ENCODE data around the gene ARHGAP45.
A peak's percentile ranks its signal among the peaks of the same experiment; 100 is the strongest.

ARHGAP45 gene

GRCh38 chr19:1040476-1041271 is 26.3 kb upstream of the ARHGAP45 start:
- H3K4me3 ChIP-seq (ENCODE audit: low read depth, low read length): peak overlapping the region; percentile 67
- no peak overlapping the region for H3K27ac ChIP-seq (ENCODE audit: low read depth, low read length)
- peaks cover 28% of the 10 kb centered on the region for H3K36me3 ChIP-seq (ENCODE audit: control insufficient read depth, insufficient read depth, low read length)
- H3K27me3 ChIP-seq (ENCODE audit: control insufficient read depth, insufficient read depth, low read length): no peaks in the 10 kb centered on the region
- H3K4me1 ChIP-seq (ENCODE audit: control insufficient read depth, insufficient read depth, low read length): peaks cover 9% of the 10 kb centered on the region; the same call in 1 of the 2 replicates
- peak overlapping the region; percentile 48 for H3K9ac ChIP-seq (ENCODE audit: low read length)
- H3K9me3 ChIP-seq (ENCODE audit: control insufficient read depth, insufficient read depth, low read depth, low read length): no peaks in the 10 kb centered on the region

- H3K9me3 ChIP-seq (ENCODE audit: control insufficient read depth, insufficient read depth, low read depth, low read length): no peaks in the 10 kb centered on the region
- H3K9ac ChIP-seq (ENCODE audit: low read length): no peak overlapping the region
- H3K27me3 ChIP-seq (ENCODE audit: control insufficient read depth, insufficient read depth, low read length): no peaks in the 10 kb centered on the region
- no peak overlapping the region for H3K27ac ChIP-seq (ENCODE audit: low read depth, low read length)
- peak overlapping the region; percentile 67 for H3K4me3 ChIP-seq (ENCODE audit: low read depth, low read length)
- peaks cover 9% of the 10 kb centered on the region; the same call in 1 of the 2 replicates for H3K4me1 ChIP-seq (ENCODE audit: control insufficient read depth, insufficient read depth, low read length)
- H3K36me3 ChIP-seq (ENCODE audit: control insufficient read depth, insufficient read depth, low read length): peaks cover 21% of the 10 kb centered on the region
Observed at GRCh38 chr19:1041272-1041834, 25.6 kb upstream of the ARHGAP45 start.

DNA sequence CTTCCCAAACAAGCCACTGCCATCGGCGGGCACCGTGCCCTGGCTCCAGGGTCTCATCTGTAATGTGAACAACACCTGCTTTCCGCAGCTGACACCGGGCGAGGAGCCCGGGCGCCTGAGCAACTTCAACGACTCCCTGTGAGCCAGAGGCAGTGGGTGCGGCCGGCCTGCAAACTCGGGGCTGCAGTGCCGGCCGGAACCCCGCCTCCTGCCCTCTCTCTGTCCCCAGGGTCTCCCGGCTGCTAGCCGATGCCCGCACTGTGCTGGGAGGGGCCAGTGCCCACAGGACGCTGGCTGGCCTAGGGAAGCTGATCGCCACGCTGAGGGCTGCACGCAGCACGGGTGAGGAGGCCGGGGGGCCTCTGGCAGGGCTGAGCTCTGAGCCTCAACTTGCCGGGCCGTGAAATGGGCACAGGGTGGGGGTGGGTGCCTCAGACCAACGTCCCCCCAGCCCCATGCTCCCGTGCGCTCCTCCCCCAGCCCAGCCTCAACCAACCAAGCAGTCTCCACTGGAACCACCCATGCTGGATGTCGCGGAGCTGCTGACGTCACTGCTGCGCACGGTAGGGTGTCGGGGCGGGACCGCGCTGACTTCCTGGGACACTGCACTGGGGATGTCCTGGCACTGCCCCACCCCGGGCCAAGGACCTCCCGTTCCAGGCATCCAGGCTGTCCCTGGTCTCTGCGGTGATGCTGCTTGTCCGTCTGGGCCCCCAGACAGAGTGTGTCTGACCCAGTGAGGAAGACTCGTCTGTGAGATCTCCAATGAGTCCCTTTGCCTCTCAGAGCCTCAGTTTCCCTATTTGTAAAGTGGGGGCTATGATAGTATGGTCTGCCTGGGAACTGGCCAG is 24.9 kb upstream of the ARHGAP45 start:
- Histone ChIP-seq H3K27ac (ENCODE audit: low read depth, low read length) (no peak overlapping the region), H3K9ac (ENCODE audit: low read length) (no peak overlapping the region), H3K9me3 (ENCODE audit: control insufficient read depth, insufficient read depth, low read depth, low read length) (no peaks in the 10 kb centered on the region), H3K4me3 (ENCODE audit: low read depth, low read length) (no peak overlapping the region), H3K4me1 (ENCODE audit: control insufficient read depth, insufficient read depth, low read length) (peaks cover 9% of the 10 kb centered on the region; the same call in 1 of the 2 replicates), H3K27me3 (ENCODE audit: control insufficient read depth, insufficient read depth, low read length) (no peaks in the 10 kb centered on the region), H3K36me3 (ENCODE audit: control insufficient read depth, insufficient read depth, low read length) (peaks cover 21% of the 10 kb centered on the region)

DNA sequence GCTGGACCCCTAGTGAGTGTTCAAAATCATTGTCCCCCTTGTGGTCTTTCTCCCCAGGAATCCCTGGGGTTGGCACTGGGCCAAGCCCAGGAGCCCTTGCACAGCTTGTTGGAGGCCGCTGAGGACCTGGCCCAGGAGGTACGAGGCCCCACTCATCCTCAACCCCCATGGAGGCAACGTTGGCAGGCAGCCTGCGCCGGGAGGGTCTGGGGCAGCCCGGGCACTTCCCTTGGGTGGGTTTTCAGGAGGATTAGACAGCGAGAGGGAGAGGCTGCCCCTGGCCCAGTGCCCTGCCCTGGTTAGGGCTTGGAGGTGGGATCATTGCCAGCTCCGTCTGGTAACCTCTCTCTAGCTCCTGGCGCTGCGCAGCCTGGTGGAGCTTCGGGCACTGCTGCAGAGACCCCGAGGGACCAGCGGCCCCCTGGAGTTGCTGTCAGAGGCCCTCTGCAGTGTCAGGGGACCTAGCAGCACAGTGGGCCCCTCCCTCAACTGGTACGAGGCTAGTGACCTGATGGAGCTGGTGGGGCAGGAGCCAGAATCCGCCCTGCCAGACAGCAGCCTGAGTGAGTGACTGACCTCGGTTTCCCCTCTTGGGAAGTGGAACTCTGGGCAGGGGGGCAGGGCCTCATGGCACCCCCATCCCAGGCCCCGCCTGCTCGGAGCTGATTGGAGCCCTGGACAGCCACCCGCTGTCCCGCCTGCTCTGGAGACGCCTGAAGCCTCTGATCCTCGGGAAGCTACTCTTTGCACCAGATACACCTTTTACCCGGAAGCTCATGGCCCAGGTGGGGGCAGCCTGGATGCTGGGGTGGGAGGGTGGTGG is 24.1 kb upstream of the ARHGAP45 start:
- peaks cover 9% of the 10 kb centered on the region; the same call in 1 of the 2 replicates for H3K4me1 ChIP-seq (ENCODE audit: control insufficient read depth, insufficient read depth, low read length)
- no peak overlapping the region for H3K27ac ChIP-seq (ENCODE audit: low read depth, low read length)
- no peaks in the 10 kb centered on the region for H3K27me3 ChIP-seq (ENCODE audit: control insufficient read depth, insufficient read depth, low read length)
- peaks cover 15% of the 10 kb centered on the region for H3K36me3 ChIP-seq (ENCODE audit: control insufficient read depth, insufficient read depth, low read length)
- H3K4me3 ChIP-seq (ENCODE audit: low read depth, low read length): no peak overlapping the region
- H3K9me3 ChIP-seq (ENCODE audit: control insufficient read depth, insufficient read depth, low read depth, low read length): no peaks in the 10 kb centered on the region
- no peak overlapping the region for H3K9ac ChIP-seq (ENCODE audit: low read length)

DNA sequence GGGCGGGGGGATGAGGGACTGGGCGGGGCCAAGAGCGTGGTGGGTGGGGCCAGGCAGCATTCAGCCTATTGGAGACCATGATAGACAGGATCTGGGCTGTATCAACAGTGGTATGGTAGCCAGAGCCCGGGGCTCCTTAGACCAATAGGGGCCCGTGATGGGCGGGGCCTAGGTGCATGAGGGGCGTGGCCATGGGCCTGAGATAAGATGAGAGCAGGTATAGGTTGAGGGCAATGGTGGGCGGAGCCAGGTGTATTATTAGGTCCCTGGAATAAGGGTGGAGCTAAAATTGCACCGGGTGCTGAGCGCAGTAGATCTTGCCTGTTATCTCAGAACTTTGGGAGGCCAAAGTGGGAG is 21.7 kb upstream of the ARHGAP45 start:
- Histone ChIP-seq H3K9me3 (ENCODE audit: control insufficient read depth, insufficient read depth, low read depth, low read length) (no peaks in the 10 kb centered on the region), H3K9ac (ENCODE audit: low read length) (no peak overlapping the region), H3K4me1 (ENCODE audit: control insufficient read depth, insufficient read depth, low read length) (peaks cover 9% of the 10 kb centered on the region; the same call in 1 of the 2 replicates)

DNA sequence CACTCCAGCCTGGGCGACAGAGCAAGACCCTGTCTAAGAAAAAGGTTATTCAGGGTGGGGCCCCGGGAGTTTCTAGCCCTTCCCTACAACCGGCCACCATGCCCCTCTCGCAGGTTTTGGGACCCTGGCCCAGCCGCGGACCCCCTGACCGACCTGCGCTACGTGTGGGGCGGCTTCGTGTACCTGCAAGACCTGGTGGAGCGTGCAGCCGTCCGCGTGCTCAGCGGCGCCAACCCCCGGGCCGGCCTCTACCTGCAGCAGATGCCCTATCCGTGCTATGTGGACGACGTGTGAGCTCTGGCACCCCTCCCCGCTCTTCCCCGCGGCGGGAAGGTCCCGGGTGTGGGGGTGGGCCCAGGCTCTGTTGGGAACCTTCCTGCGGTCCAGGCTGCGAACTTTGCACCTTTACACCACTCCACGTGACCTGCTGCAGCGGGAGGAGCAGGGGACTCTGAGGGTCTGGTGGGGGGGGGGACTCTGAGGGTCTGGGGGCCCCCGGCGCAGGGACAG is 20.8 kb upstream of the ARHGAP45 start:
- Histone ChIP-seq H3K27me3 (ENCODE audit: control insufficient read depth, insufficient read depth, low read length) (no peaks in the 10 kb centered on the region), H3K9ac (ENCODE audit: low read length) (no peak overlapping the region), H3K27ac (ENCODE audit: low read depth, low read length) (no peak overlapping the region), H3K9me3 (ENCODE audit: control insufficient read depth, insufficient read depth, low read depth, low read length) (no peaks in the 10 kb centered on the region), H3K4me3 (ENCODE audit: low read depth, low read length) (no peak overlapping the region), H3K36me3 (ENCODE audit: control insufficient read depth, insufficient read depth, low read length) (0 out of 2 replicates have a peak, but pooled peaks cover 4% of the 10 kb centered on the region), H3K4me1 (ENCODE audit: control insufficient read depth, insufficient read depth, low read length) (peaks cover 5% of the 10 kb centered on the region; the same call in 1 of the 2 replicates)

More for the DNA sequence above, 21.7 kb upstream of the ARHGAP45 start:
- Histone ChIP-seq H3K36me3 (ENCODE audit: control insufficient read depth, insufficient read depth, low read length) (0 out of 2 replicates have a peak, but pooled peaks cover 4% of the 10 kb centered on the region), H3K27me3 (ENCODE audit: control insufficient read depth, insufficient read depth, low read length) (no peaks in the 10 kb centered on the region), H3K4me3 (ENCODE audit: low read depth, low read length) (no peak overlapping the region), H3K27ac (ENCODE audit: low read depth, low read length) (no peak overlapping the region)

DNA sequence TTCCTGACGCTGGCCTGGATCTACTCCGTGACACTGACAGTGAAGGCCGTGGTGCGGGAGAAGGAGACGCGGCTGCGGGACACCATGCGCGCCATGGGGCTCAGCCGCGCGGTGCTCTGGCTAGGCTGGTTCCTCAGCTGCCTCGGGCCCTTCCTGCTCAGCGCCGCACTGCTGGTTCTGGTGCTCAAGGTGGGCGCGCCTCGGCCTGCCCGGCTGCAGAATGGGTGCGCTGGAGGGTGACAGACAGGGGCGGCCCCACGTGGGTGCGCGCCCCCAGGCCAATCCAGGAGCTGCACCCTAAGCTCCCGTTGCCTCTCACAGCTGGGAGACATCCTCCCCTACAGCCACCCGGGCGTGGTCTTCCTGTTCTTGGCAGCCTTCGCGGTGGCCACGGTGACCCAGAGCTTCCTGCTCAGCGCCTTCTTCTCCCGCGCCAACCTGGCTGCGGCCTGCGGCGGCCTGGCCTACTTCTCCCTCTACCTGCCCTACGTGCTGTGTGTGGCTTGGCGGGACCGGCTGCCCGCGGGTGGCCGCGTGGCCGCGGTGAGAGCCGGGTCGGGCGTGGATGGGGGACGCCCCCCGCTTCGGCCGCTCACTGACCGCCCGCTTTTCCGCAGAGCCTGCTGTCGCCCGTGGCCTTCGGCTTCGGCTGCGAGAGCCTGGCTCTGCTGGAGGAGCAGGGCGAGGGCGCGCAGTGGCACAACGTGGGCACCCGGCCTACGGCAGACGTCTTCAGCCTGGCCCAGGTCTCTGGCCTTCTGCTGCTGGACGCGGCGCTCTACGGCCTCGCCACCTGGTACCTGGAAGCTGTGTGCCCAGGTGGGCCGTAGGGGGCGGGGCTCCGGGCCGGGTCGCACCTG is 19.9 kb upstream of the ARHGAP45 start:
- Histone ChIP-seq H3K9me3 (ENCODE audit: control insufficient read depth, insufficient read depth, low read depth, low read length) (no peaks in the 10 kb centered on the region), H3K27me3 (ENCODE audit: control insufficient read depth, insufficient read depth, low read length) (no peaks in the 10 kb centered on the region), H3K27ac (ENCODE audit: low read depth, low read length) (no peak overlapping the region), H3K36me3 (ENCODE audit: control insufficient read depth, insufficient read depth, low read length) (0 out of 2 replicates have a peak, but pooled peaks cover 4% of the 10 kb centered on the region), H3K4me3 (ENCODE audit: low read depth, low read length) (no peak overlapping the region), H3K4me1 (ENCODE audit: control insufficient read depth, insufficient read depth, low read length) (peaks cover 3% of the 10 kb centered on the region; the same call in 1 of the 2 replicates), H3K9ac (ENCODE audit: low read length) (no peak overlapping the region)

DNA sequence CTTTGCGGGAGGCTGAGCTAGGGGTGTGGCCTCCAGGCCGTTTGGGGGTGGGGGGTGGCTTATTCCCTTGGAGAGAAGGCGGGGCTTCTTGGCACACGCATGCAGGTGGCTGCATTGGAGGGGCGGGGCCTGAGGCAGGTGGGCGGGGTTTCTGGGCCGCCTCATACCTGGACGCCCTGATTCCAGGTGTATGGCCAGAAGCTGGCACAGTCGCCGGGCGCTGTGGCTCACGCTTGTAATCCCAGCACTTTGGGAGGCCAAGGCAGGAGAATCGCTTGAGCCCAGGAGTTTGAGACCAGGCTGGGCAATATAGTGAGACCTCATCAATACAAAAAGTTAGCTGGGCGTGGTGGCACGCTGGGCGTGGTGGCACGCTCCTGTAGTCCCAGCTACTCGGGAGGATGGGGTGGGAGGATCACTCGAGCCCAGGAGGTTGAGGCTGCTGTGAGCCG is 19.2 kb upstream of the ARHGAP45 start:
- Histone ChIP-seq H3K9ac (ENCODE audit: low read length) (no peak overlapping the region), H3K27me3 (ENCODE audit: control insufficient read depth, insufficient read depth, low read length) (no peaks in the 10 kb centered on the region), H3K9me3 (ENCODE audit: control insufficient read depth, insufficient read depth, low read depth, low read length) (no peaks in the 10 kb centered on the region), H3K4me1 (ENCODE audit: control insufficient read depth, insufficient read depth, low read length) (peaks cover 3% of the 10 kb centered on the region; the same call in 1 of the 2 replicates), H3K36me3 (ENCODE audit: control insufficient read depth, insufficient read depth, low read length) (0 out of 2 replicates have a peak, but pooled peaks cover 4% of the 10 kb centered on the region), H3K27ac (ENCODE audit: low read depth, low read length) (no peak overlapping the region), H3K4me3 (ENCODE audit: low read depth, low read length) (no peak overlapping the region)

DNA sequence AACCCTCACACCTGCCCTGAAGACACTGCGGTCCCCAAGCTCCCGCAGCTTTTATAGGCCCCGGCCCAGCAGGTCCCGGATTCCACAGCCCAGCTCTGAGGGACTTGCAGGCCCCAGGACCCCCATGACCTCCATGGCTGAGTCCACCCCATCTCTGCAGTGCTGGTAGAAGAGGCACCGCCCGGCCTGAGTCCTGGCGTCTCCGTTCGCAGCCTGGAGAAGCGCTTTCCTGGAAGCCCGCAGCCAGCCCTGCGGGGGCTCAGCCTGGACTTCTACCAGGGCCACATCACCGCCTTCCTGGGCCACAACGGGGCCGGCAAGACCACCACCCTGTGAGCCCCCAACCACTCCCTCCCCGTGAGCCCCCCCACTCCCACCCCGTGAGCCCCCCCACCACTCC is 17.9 kb upstream of the ARHGAP45 start:
- H3K9me3 ChIP-seq (ENCODE audit: control insufficient read depth, insufficient read depth, low read depth, low read length): no peaks in the 10 kb centered on the region
- H3K27ac ChIP-seq (ENCODE audit: low read depth, low read length): no peak overlapping the region
- peaks cover 8% of the 10 kb centered on the region; the same call in 1 of the 2 replicates for H3K36me3 ChIP-seq (ENCODE audit: control insufficient read depth, insufficient read depth, low read length)
- H3K4me3 ChIP-seq (ENCODE audit: low read depth, low read length): no peak overlapping the region
- no peak overlapping the region for H3K9ac ChIP-seq (ENCODE audit: low read length)
- H3K4me1 ChIP-seq (ENCODE audit: control insufficient read depth, insufficient read depth, low read length): peaks cover 3% of the 10 kb centered on the region; the same call in 1 of the 2 replicates
- H3K27me3 ChIP-seq (ENCODE audit: control insufficient read depth, insufficient read depth, low read length): no peaks in the 10 kb centered on the region
